HG03039 (cell line): ENCODE data around the gene THUMPD2.
"Not testable (repeated sequence)": the region's sequence is repeated elsewhere in the genome, so short reads cannot be mapped to it uniquely, and the experiment has no call there.

ENCODE experiments used
- ATAC-seq: cut with Tn5 transposase; IDR thresholded peaks from one replicate; pipeline ENCODE4 v1.9.1; 2021; ENCODE audit warnings: mild to moderate bottlenecking, moderate library complexity; ENCODE audit not compliant: unreplicated experiment

Gene THUMPD2

DNA sequence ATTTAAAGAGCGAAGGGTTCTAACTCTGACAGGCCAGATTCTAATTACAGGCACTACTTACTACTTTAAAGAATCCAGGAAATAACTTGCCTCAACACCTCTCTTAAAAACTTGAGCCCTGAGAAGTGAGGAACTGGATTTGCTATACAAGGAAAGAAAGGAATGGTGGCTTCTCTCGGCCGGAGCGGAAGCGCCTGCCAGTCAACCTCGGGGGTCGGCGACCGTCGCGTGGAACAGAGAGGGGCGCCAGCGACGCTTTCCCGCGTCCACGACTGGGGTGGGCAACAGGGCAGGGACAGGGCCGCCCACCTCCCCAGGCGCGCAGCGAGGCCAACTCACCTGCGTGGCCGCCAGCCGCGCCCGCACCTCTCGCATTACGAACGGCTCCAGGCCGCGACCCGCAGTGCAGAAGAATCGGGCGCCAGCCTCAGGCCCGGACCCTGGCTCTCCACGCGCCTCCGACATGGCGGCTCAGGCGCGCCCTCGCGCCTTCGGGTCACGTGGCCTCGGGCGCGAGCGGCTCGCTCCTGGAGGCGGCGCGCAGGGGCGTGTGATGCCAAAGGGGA lies at the start of gene THUMPD2:
Gene THUMPD2, minus strand, starts transcription at position 484 of the 566 bp plus-strand sequence. Its CDS starts 19 bp downstream, at position 465.
- peak; percentile 75 for ATAC-seq

DNA sequence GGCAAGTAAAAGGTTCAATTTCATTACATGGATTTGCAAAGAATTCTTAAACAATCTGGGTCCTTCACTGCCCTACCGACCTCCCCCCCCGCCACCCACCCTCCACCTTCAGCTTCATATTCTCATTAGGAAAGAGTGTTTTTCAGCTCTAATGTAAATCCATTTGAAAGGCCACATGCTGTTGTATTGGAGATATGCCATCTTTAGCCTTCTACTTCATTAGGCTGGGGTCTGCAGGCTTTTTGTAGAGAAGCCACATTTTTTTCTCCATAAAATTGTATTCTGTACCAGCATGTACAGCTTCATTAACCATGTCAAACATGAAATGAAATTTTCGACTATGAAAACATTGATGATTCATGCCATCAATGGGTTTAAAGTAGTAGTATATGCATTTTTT lies 42.8 kb upstream of the THUMPD2 start:
- ATAC-seq = no peak

- no peak for ATAC-seq
Measured at GRCh38 chr2:39816845-39817244, 37.8 kb upstream of the THUMPD2 start.

- ATAC-seq = no peak
Measured at GRCh38 chr2:39816428-39816827, 37.4 kb upstream of the THUMPD2 start.

- no peak for ATAC-seq
Measured at GRCh38 chr2:39805936-39806608, 27.0 kb upstream of the THUMPD2 start.

- no peak for ATAC-seq
Measured at GRCh38 chr2:39803839-39804238, 24.8 kb upstream of the THUMPD2 start.

DNA sequence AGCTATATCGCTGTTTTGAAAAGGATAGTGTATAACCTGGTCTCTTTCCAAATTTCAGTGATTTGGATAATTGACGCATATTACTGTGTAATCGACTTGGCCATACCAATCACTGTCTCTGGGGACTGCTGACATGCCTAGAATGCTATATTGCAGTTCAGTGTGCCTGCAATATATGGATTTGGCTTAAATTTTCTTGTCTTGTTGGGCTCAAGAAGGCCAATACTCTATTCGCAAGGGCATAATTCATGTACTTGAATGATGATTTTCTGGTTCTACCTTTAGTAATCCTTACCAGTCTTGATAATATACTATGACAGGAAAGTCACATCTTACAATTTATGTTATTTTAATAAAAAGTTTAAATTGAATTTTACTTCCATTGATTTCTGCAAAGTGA lies 21.7 kb upstream of the THUMPD2 start:
- ATAC-seq = no peak

GRCh38 chr2:39796134-39796533 lies 17.1 kb upstream of the THUMPD2 start:
- no peak for ATAC-seq

- not testable (repeated sequence) for ATAC-seq
Measured at GRCh38 chr2:39790216-39790818, 11.3 kb upstream of the THUMPD2 start.

DNA sequence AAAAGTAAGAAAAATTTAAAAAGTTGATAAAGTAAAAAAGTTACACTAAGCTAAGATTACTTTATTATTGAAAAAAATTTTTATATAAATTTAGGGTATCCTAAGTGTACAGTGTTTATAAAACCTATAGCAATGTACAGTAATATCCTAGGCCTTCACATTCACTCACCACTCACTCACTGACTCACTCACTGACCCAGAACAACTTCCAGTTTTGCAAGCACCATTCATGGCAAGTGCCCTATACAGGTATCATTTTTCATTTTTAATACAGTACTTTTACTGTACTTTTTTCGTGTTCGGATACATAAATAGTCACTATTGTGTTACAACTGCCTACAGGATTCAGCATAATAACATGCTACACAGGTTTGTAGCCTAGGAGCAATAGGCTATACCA lies 8.9 kb upstream of the THUMPD2 start:
- no peak for ATAC-seq

DNA sequence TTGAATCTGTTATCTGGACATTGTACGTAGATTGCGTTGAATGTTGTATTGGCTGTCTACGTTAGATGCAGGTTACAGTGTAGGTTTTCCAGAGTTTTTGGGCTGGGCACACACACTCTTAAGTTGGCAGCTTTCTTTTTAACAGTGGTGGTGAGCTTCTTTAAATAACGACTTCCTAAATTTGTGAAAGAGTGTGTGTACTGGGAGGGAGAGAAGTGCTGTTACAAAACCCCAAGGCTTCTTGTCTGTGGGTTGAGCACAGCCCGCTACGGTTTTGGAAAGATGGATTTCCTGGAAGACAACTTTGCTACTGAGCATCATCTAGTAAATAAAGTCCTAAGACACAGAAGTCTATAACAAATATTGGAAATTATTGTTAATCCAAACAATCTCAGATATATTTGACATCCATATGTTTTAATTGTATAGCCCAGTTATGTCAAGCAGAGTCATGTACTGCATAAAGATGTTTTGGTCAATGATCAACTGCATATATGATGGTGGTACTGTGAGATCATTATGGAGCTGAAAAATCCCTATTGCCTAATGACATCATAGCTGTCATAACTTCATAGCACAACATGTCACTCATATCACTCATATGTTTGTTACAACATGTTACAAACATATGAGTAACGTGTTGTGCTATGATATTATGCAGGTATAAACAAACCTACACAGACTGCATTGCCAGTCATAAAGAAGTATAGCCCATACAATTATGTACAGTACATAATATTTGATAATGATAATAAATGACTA lies 7.9 kb upstream of the THUMPD2 start:
- no peak for ATAC-seq

DNA sequence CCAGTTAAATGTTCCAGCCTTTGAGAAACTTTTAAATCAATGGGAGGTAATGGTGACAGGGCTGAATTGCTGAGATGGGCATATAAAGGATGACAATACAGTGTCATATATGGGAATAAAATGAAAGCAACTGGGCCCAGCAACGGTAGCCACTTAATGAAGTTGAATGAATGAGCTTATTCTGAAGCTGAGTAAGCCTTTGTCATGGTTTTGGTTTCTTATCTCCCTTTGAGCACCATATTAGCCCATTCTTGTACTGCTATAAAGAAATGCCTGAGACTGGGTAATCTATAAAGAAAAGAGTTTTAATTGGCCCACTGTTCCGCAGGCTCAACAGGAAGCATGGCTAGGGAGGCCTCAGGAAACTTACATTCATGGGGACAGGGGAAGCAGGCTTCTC lies 3.5 kb upstream of the THUMPD2 start:
- ATAC-seq = no peak

DNA sequence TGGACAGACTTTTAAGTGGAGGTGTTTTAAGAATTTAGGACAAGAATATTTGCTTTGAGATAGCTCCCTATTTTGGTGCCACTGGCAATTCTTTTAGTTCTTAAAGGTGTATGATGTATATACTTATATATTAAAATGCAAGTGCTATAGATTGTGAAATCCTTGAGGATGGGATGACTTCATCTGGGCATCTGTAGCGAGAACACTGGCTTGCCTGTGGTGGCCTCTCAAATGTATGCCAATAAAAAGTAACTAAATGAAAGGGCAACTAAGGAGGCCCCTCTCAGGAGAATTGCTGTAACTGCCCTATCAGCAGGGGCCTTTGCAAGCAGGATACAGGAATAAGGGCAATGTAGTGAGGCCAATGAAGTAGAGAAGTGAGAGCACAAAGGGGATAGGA lies 2.6 kb upstream of the THUMPD2 start:
- ATAC-seq = no peak

GRCh38 chr2:39780825-39781600 lies 2.0 kb upstream of the THUMPD2 start:
- no peak for ATAC-seq

- no peak for ATAC-seq
Measured at GRCh38 chr2:39779927-39780326, 869 bp upstream of the THUMPD2 start.

DNA sequence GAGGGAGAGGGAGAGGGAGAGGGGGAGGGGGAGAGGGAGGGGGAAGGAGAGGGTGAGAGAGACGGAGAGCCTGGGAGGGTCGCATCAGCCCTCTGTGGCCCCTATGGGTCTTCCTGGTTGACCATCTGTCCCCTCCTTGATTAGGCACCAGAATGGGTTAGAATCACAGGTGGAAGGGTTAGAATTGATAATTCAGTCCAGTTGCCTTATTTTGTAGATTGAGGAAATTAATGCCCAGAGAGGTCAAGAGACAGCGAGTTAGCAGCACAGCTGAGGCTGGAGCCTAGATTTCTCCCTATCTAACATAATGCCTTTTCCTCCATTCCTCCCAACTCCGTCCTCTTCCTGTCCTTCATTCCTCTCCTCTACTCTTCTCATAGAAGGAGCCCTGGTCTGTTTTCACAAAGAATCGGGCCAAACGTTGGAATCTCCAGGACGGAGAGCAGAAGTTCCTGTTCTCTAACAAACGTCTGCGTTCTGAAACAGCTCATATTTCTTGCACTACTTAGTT lies 338 bp upstream of the THUMPD2 start:
- no peak for ATAC-seq

GRCh38 chr2:39778233-39778632 lies 825 bp downstream of the THUMPD2 start:
- no peak for ATAC-seq

DNA sequence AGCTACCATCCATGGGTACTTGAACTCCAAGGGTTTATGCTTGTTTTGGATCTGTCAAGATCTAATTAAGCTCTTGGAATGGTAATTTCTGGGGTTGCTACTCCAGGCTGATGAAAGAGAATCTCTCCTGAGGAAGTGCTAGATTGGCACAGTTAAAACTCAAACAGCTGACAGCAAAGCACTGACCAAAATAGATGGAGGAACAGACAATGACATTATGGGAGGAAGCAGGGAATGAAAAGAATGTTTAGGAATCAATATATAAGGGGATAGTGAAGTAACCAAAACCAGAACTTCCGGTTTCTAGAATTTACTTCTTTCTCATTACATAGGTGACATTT lies 6.3 kb downstream of the THUMPD2 start:
- ATAC-seq = no peak

GRCh38 chr2:39772086-39772811 lies 6.8 kb downstream of the THUMPD2 start:
- ATAC-seq = no peak

GRCh38 chr2:39762448-39762847 lies 16.6 kb downstream of the THUMPD2 start:
- no peak for ATAC-seq
